H1 (cell line): ENCODE data around the gene A3GALT2.

Experiments
- CBX8 ChIP-seq: fragments of 300-800, 300-1000 bp; sonication (generic); IDR thresholded peaks from 2 replicates; pipeline ENCODE4 v1.7.1; 2016; ENCODE audit warnings: low read depth, low read length, borderline replicate concordance
- CHD2 ChIP-seq: IDR thresholded peaks from 2 replicates; pipeline ENCODE4 v1.6.1; 2012; ENCODE audit warnings: low read length, improper control_type of control experiment
- CTCF ChIP-seq, 3 experiments: IDR thresholded peaks; 1 replicate in 2 of 3; 2 replicates in 1 of 3; pipeline versions ENCODE4 v1.5.1 to v1.6.1; 2011; ENCODE audit warnings: low read length in 3 of 3, mild to moderate bottlenecking in 3 of 3, inconsistent platforms in 2 of 3, low read depth in 1 of 3, moderate library complexity in 1 of 3; ENCODE audit not compliant: insufficient read depth in 1 of 3; ENCODE audit errors: control extremely low read depth in 1 of 3
- EP300 ChIP-seq, 2 experiments: IDR thresholded peaks; 1 replicate in 1 of 2; 2 replicates in 1 of 2; pipeline ENCODE4 v1.6.1; 2011 to 2012; ENCODE audit warnings: low read depth in 2 of 2, low read length in 2 of 2, mild to moderate bottlenecking in 2 of 2, borderline replicate concordance in 1 of 2, inconsistent platforms in 1 of 2, moderate library complexity in 1 of 2
- RXRA ChIP-seq: IDR thresholded peaks from 2 replicates; pipeline ENCODE4 v1.6.1; 2011; ENCODE audit warnings: low read depth, mild to moderate bottlenecking, low read length, moderate library complexity; ENCODE audit not compliant: insufficient read depth
- USF2 ChIP-seq: IDR thresholded peaks from 2 replicates; pipeline ENCODE4 v1.6.1; 2011; ENCODE audit warnings: low read length, improper control_type of control experiment

- TF ChIP-seq CTCF (IDR thresholded peaks at IDR 0.05; ENCODE audit: control extremely low read depth in 1 of 3, insufficient read depth in 1 of 3, low read depth in 1 of 3, low read length in 3 of 3) (no peak), EP300 (IDR thresholded peaks at IDR 0.05; ENCODE audit: borderline replicate concordance in 1 of 2, low read depth in 2 of 2, low read length in 2 of 2) (no peak), RXRA (no peak), USF2 (no peak), CBX8 (no peak), CHD2 (no peak)
Observed at GRCh38 chr1:33349778-33350610, 29.1 kb upstream of the A3GALT2 start.
